HUDEP-2 (cell line): Measurements from ENCODE around the gene GOLPH3L.
A peak's percentile ranks its signal among the peaks of the same experiment; 100 is the strongest.
"Not testable (repeated sequence)": the region's sequence is repeated elsewhere in the genome, so short reads cannot be mapped to it uniquely, and the experiment has no call there.

Source experiments
- DNase-seq, 76 experiments: peaks; one replicate each; lab custom pipeline; 2025; ENCODE audit not compliant: unreplicated experiment in 76 of 76; lab: John Stamatoyannopoulos, UW

GOLPH3L gene

GRCh38 chr1:150619576-150620509 lies 77.1 kb downstream of the GOLPH3L start:
- DNase-seq: peak in 71 of 76 experiments; percentile 8 to 92 (median 61)

GRCh38 chr1:150615346-150616201 lies 81.4 kb downstream of the GOLPH3L start:
- DNase-seq: no peak

DNA sequence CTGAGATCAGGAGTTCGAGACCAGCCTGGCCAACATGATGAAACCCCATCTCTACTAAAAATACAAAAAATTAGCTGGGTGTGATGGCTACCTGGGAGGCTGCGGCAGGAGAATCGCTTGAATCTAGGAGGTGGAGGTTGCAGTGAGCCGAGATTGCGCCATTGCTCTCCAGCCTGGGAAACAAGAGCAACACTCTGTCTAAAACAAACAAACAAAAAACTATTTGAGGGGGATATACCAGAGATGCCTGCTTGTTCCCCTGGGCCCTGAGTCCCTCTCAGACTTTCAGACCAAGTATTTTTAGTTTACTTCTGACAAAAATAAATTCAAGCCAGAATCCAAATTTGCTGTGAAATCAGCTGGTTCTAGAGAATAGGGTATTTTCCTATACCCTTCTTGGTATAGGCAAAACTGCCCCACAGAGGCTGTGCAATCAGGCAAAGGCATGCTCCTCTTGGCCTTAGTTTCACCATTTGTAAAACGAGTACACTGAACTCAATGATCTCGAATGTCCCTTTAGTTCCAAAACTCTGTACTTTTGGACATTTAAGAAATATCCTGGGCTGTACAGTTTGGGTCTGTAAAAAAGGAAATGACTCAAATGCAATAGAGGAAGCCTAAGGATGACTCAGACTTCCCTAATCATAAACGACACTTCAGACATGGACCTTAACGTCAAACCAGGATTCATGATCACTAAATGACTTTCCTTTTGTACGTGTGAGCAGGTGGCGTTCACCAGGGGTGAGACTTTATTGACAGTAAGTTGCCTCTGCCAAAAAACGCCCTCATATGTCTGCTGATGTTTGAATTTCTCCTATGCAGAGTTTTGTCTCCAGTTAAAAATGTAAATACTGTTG lies 83.7 kb downstream of the GOLPH3L start:
- peak in 12 of 76 experiments; percentile 9 to 44 (median 25) for DNase-seq

DNA sequence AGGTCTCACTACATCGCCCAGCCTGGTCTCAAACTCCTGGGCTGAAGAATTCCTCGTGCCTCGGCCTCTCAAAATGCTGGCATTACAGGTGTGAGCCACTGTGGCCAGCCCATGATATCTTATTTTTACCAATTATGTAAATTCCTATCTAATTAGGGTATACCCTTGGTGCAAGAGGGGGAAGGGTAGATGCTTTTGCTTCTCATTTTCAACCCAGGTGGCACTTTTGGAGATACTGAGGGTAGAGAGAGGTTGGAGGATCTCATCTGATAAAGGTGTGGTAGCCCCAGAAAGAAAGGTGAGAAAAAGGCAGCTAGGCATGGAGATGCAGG lies 85.0 kb downstream of the GOLPH3L start:
- DNase-seq: no peak

DNA sequence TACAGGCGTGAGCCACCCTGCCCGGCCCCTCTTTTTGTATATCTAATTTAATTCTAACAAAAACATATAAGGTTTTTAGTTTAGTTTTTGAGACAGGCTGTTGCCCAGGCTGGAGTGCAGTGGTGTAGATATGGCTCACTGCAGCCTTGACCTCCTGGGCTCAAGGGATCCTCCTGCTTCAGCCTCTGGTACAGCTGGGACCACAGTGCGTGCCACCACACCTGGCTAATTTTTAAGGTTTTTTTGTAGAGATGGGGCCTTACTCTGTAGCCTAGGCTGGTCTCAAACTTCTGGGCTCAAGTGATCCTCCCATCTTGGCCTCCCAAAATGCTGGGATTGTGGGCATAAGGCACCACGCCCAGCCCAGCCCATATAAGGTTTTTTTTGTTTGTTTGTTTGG lies 86.4 kb downstream of the GOLPH3L start:
- DNase-seq: no peak

DNA sequence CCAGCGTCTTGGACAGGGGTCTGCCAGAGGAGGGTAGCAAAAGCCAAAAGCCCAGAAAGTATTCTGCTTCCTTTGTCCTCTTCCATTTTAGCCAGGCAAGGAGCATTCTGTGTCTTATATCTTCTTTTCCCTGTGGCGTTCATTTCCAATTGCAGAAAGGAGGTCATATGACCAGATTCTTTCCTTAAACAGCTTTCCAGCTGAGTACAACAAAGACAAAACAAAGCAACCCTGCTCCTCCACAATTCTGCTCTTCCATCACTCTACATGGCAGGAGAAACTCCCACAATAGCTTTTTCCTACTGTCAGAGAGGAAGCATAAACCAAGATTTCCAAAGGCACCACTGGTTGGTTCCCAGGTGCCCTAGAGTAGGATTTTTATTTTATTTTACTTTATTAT lies 87.2 kb downstream of the GOLPH3L start:
- DNase-seq: no peak

DNA sequence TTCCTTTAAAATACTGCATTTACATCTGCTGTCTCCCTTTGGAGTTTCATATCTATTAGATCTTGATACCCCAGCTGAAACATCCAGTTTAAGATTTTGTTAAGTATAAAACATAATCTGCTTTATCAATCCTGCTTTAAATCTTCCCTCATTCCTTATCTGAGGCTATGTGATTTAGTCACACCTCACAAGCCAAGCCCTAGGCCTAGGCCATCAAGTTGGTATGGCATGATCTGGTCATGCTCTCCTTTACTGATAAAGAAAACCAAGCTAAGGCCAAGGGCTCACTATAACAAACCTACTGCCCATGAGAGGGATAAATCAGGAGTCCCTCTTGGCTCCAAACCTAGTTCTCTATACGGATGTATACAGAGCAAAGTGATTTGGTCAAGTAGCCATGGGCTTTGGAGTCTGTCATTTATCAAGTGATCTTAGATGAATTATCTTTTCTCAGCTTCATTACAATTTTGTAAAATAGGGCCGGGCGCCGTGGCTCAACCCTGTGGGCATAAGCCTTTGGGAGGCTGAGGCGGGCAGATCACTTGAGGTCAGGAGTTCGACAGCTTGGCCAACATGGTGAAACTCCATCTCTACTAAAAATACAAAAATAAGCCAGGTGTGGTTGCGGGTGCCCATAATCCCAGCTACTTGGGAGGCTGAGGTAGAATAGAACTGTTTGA lies 90.4 kb downstream of the GOLPH3L start:
- no peak for DNase-seq

DNA sequence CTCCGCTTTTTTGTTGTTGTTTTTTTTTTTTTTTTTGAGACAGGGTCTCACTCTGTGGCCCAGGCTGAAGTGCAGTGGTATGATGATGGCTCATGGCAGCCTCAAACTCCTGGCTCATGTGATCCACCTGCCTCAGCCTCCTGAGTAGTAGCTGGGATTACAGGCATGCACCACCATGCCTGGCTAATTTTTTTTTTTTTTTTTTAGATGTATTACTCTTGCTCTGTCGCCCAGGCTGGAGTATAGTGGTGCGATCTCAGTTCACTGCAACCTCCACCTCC lies 91.6 kb downstream of the GOLPH3L start:
- not testable (repeated sequence) for DNase-seq

DNA sequence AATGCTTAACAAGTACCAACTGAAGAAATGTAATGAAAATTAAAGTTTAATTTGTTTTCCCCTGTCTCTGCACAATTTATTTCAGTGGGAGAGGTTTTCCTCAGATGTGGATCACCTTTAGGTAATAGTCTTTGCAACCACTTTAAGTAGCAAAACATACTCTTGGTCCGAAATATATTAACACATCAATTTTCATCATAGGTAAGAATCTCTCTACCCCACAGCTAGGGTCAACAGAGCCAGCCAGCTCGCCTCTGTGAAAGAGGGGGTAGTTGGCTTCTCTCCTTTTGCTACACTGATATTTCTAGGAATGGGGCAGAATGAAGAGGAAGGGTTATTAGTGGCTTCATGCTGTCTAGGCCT lies 92.7 kb downstream of the GOLPH3L start:
- no peak for DNase-seq

DNA sequence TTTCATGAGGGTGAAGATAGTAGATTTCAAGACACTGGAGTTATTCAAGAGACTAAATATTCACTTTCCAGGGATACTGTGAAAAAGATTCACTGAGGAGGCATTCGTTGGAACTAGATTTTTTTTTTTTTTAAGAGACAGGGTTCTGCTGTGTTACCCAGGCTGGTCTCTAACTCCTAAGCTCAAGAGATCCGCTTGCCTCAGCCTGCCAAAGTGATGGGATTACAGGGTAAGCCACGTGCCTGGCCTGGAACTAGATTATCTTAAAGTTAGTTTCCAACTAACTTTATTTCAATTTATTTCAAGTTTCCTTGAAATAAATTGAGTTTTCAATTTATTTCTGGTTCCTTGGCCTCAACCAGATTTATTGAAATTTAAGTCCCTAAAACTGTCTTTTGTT lies 93.2 kb downstream of the GOLPH3L start:
- no peak for DNase-seq

GRCh38 chr1:150602372-150602771 lies 94.6 kb downstream of the GOLPH3L start:
- not testable (repeated sequence) for DNase-seq

- DNase-seq: no peak
Observed at GRCh38 chr1:150601540-150601939, 95.4 kb downstream of the GOLPH3L start.

DNA sequence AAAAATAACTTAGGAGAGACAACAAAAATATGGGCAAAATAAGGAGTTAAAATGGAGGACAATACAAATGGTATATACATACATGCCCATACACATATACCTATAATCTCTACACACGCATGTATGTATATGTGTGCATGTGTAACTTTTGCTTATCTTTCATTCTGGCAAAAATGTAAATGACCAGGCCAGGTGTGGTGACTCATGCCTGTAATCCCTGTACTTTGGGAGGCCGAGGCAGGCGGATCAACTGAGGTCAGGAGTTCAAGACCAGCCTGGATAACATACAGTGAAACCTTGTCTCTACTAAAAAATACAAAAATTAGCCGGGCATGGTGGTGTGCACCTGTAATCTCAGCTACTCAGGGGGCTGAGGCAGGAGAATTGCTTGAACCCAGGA lies 98.6 kb downstream of the GOLPH3L start:
- DNase-seq: not testable (repeated sequence)

GRCh38 chr1:150596976-150597375 lies 100.0 kb downstream of the GOLPH3L start:
- no peak for DNase-seq
